Activated T-helper 1 cell treated with anti-CD3 and anti-CD28 coated beads, Interleukin-2, amount 50 U/mL, for 16 hours (primary cell): ENCODE data around the gene CDK19.

Experiments used
- DNase-seq, 2 donors: peaks; one replicate each; pipeline ENCODE4 v3.0.0-alpha.2; 2020; ENCODE audit warnings: low read depth in 1 of 2, low spot score in 1 of 2

Gene CDK19

GRCh38 chr6:110661414-110661813, 153.9 kb downstream of the CDK19 start:
- DNase-seq: no peak

- DNase-seq: no peak
Observed at GRCh38 chr6:110660066-110660655, 155.1 kb downstream of the CDK19 start.

- DNase-seq: no peak
Observed at GRCh38 chr6:110658631-110659211, 156.5 kb downstream of the CDK19 start.

GRCh38 chr6:110656492-110656891, 158.8 kb downstream of the CDK19 start:
- no peak for DNase-seq

GRCh38 chr6:110655821-110656220, 159.4 kb downstream of the CDK19 start:
- no peak for DNase-seq

GRCh38 chr6:110654096-110654820, 161.0 kb downstream of the CDK19 start:
- no peak for DNase-seq

- DNase-seq: no peak
Observed at GRCh38 chr6:110653381-110653780, 161.9 kb downstream of the CDK19 start.

- no peak for DNase-seq
Observed at GRCh38 chr6:110652520-110652919, 162.7 kb downstream of the CDK19 start.

GRCh38 chr6:110650755-110651154, 164.5 kb downstream of the CDK19 start:
- no peak for DNase-seq

- DNase-seq: no peak
Observed at GRCh38 chr6:110649704-110650103, 165.6 kb downstream of the CDK19 start.

- DNase-seq: no peak
Observed at GRCh38 chr6:110646951-110647910, 168.0 kb downstream of the CDK19 start.

- no peak for DNase-seq
Observed at GRCh38 chr6:110646419-110646698, 168.9 kb downstream of the CDK19 start.

- no peak for DNase-seq
Observed at GRCh38 chr6:110645685-110646418, 169.4 kb downstream of the CDK19 start.

- DNase-seq: no peak
Observed at GRCh38 chr6:110643175-110643574, 172.1 kb downstream of the CDK19 start.

- DNase-seq: no peak
Observed at GRCh38 chr6:110642711-110643110, 172.6 kb downstream of the CDK19 start.

GRCh38 chr6:110636781-110637180, 178.5 kb downstream of the CDK19 start:
- no peak for DNase-seq

- DNase-seq: no peak
Observed at GRCh38 chr6:110635096-110635495, 180.2 kb downstream of the CDK19 start.

- no peak for DNase-seq
Observed at GRCh38 chr6:110633731-110634213, 181.5 kb downstream of the CDK19 start.

GRCh38 chr6:110629153-110629552, 186.1 kb downstream of the CDK19 start:
- DNase-seq: no peak

GRCh38 chr6:110628330-110628729, 186.9 kb downstream of the CDK19 start:
- no peak for DNase-seq

GRCh38 chr6:110626442-110626841, 188.8 kb downstream of the CDK19 start:
- no peak for DNase-seq
